Stimulated activated naive CD8-positive, alpha-beta T cell treated with anti-CD3 and anti-CD28 coated beads, Interleukin-15, Interleukin-2, amounts not matched to agents 100 ng/mL and 50 ng/mL, for 24 hours (primary cell): ENCODE data around the gene P4HA3.

Source experiments
- H3K27ac Mint-ChIP-seq: one replicate; pipeline ENCODE4 v1.8.0; 2021; ENCODE audit warnings: mild to moderate bottlenecking, mixed read lengths
- H3K27me3 Mint-ChIP-seq: one replicate; pipeline ENCODE4 v1.8.0; 2021; ENCODE audit warnings: mixed read lengths
- H3K36me3 Mint-ChIP-seq: one replicate; pipeline ENCODE4 v1.8.0; 2021; ENCODE audit warnings: low read depth, mixed read lengths
- H3K4me1 Mint-ChIP-seq: one replicate; pipeline ENCODE4 v1.8.0; 2021; ENCODE audit warnings: low read depth, mixed read lengths
- H3K4me3 Mint-ChIP-seq: one replicate; pipeline ENCODE4 v1.8.0; 2021; ENCODE audit warnings: mild to moderate bottlenecking, mixed read lengths
- H3K9me3 Mint-ChIP-seq: one replicate; pipeline ENCODE4 v1.8.0; 2021; ENCODE audit warnings: mixed read lengths

P4HA3 gene

DNA sequence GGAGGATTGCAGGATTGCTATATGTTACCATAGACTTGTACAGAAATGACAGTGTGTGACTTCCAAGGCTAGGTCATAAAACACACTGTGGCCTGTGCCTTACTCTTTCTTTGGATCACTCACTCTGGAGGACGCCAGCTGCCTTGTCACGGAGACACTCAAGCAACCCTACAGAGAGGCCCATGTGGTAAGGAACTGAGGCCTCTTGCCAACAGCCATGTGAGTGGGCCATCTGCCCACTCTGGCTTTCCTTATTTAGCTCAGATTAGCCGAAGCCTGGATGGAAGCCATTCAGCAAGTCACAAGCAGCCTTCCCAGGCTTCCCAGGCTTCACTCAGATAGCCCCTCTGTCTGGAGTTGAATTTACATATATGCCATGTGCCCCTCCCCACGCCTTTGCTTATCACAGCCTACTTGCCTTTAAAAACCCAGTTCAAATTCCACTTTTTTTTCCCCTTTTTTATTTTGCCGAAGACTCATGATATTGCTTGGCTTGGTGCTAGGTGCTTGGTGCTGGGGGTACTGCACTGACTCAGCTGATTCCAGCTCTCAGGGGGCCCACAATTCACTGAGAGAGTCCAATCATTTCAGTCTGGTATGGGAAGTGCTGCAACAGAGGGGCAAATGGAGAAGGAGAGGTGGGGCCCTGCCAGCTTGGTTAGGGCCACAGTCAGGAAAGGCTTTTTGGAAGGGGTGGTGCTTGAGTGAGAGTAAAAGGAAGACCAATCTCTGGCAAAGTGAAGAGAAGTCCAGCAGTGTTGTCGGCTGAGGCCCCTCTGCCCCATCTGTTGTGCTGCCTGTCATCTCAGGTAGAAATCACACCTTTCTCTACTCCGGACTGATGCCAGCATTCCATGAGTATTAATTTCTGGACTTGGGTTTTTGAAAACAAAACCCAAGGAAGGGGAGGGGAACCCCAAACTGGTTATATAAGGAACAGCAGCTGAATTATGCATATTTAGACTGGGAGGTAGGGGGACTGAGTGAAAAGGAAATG is 14.5 kb upstream of the P4HA3 start:
- Mint-ChIP-seq H3K36me3 (no peaks in the 10 kb centered on the region), H3K27me3 (peaks cover 7% of the 10 kb centered on the region), H3K9me3 (no peaks in the 10 kb centered on the region), H3K27ac (no peak overlapping the region), H3K4me3 (no peak overlapping the region), H3K4me1 (no peaks in the 10 kb centered on the region)

DNA sequence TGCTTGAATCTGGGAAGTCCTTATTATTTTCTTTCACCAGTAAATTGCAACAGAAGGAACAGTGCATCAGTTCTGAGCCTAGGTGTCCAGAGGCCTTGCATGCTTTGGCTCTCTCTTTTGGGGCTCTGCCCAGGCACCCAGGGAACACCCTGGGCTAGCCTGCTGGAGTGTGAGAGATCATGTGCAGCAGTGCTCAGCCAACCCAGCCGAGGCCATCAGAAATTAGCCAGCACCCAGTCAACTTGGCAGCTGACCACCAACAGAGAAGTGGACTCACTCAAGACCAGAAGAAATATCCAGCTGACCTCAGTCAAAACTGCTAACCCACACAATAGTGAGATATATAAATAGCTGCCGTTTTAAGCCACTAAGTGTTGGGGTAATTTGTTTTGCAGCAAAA is 11.2 kb upstream of the P4HA3 start:
- Mint-ChIP-seq H3K27me3 (peaks cover 16% of the 10 kb centered on the region), H3K27ac (no peak overlapping the region), H3K36me3 (peaks cover under 1% of the 10 kb centered on the region), H3K9me3 (peaks cover 5% of the 10 kb centered on the region), H3K4me3 (no peak overlapping the region), H3K4me1 (peaks cover 6% of the 10 kb centered on the region)

DNA sequence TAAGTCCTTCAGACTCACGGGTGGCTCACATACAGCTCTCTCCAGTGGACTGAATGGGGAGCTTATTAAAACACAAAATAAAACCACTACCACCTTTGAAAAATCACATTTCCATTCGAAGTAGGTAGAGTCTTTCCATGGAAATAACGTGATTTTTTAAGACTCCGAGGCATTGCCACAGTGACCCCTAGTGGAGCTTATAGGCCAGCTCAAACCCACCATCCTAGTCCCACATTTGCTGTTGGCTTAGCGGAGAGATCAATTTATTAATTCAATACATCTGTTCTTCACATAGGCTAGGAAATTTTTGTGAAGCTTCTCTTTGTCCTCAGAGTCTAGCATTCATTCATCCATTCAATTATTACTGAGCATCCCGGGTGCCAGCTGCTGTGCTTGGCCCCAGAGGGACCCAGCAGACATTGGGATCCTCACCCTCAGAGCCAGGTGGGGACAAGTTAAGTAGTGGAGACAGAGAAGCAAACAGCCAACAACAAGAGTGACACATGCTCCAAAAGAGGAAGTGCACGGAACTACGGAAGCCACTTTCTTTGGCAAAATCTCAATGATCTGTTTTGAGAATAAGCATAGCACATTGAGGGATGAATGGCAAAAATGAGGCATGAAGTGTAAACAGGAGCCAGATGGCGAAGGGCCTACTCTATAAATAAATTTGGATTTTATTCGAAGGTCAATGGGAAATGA is 10.2 kb upstream of the P4HA3 start:
- H3K4me1 Mint-ChIP-seq, result peaks cover 6% of the 10 kb centered on the region
- H3K4me3 Mint-ChIP-seq, result no peak overlapping the region
- peaks cover 8% of the 10 kb centered on the region for H3K36me3 Mint-ChIP-seq
- peaks cover 15% of the 10 kb centered on the region for H3K9me3 Mint-ChIP-seq
- peaks cover 20% of the 10 kb centered on the region for H3K27me3 Mint-ChIP-seq
- H3K27ac Mint-ChIP-seq, result no peak overlapping the region

DNA sequence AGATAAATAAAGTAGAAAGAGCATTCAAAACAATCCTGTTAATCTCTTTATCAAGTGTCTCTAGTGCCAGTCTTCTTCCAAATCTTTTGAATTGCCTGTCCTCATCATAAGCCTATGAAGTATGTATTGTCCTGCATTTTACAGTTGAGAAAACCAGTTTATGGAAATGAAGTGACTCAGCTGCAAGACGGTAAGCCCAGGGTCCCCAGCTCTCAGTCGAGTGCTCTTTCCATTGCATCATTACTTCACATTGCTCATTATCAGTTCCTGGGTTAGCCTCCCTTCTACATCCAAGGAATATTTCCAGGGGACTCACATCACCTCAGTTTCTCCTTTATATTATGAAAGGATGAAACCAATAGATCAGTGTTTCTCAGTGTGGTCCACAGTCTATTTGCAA is 9.1 kb upstream of the P4HA3 start:
- Mint-ChIP-seq H3K27ac (no peak overlapping the region), H3K9me3 (peaks cover 17% of the 10 kb centered on the region), H3K36me3 (peaks cover 8% of the 10 kb centered on the region), H3K4me3 (no peak overlapping the region), H3K4me1 (peaks cover 6% of the 10 kb centered on the region), H3K27me3 (peaks cover 20% of the 10 kb centered on the region)

DNA sequence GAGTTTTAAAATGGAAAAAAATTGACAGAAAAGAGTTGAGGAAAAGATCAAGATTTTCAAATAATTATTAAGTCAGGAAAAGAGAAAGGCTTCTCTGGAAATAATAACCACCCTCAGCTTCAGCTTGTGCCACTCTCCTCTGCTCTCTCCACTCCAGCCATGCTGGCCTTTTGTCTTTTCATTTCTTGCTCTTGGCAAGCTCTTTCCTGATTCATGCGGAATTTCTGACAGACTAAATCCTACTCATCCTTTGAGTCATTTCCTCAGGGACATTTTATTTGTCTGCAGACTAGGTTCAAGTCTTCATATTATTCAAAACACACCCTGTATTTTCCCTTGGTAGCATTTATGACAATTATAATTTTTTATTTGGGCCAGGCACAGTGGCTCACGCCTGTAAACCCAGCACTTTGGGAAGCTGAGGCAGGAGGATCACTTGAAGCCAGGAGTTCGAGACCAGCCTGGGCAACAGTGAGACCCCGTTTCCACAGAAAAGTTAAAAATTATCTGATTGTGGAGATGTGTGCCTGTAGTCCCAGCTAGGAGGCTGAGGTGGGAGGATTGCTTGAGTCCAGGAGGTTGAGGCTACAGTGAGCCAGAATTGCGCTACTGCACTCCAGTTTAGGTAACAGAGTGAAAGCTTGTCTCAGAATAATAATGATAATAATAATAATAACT is 7.8 kb upstream of the P4HA3 start:
- Mint-ChIP-seq H3K27ac (no peak overlapping the region), H3K4me1 (peaks cover 6% of the 10 kb centered on the region), H3K9me3 (peaks cover 17% of the 10 kb centered on the region), H3K36me3 (peaks cover 8% of the 10 kb centered on the region), H3K4me3 (no peak overlapping the region), H3K27me3 (peaks cover 20% of the 10 kb centered on the region)

DNA sequence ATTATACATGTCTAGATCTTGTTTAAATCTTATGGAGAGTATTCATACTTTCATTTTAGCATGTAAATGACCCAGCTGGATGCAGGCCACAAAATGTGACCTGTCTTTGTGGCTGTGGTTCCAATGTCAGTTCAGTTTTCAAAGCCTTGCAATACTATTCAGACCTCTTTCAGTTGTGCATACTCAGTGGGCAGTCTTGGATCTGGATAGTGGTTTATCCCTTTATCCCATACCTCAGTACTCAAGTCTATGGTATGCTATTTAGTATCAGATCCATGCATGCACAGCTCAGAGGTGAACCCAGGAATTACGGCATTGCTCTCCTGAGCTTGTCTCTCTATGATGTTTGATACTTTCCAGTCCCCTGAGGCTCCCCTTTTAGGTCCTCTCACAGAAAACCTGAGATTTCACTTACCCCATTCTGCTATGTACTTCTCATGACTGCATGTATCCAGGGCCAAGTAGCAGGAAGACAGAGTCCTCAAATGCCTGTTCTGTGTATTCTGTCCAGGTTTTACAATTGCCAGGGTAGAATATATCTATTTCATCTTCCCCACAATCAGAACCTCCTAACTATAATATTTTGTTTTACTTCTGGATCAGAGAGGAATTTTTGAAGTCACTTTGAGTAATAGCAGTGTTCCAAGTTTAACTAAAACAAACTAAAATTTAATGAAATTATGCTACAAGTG is 6.9 kb upstream of the P4HA3 start:
- Mint-ChIP-seq H3K36me3 (peaks cover 8% of the 10 kb centered on the region), H3K4me1 (peaks cover 6% of the 10 kb centered on the region), H3K9me3 (peaks cover 20% of the 10 kb centered on the region), H3K27me3 (peaks cover 23% of the 10 kb centered on the region), H3K27ac (no peak overlapping the region), H3K4me3 (no peak overlapping the region)

DNA sequence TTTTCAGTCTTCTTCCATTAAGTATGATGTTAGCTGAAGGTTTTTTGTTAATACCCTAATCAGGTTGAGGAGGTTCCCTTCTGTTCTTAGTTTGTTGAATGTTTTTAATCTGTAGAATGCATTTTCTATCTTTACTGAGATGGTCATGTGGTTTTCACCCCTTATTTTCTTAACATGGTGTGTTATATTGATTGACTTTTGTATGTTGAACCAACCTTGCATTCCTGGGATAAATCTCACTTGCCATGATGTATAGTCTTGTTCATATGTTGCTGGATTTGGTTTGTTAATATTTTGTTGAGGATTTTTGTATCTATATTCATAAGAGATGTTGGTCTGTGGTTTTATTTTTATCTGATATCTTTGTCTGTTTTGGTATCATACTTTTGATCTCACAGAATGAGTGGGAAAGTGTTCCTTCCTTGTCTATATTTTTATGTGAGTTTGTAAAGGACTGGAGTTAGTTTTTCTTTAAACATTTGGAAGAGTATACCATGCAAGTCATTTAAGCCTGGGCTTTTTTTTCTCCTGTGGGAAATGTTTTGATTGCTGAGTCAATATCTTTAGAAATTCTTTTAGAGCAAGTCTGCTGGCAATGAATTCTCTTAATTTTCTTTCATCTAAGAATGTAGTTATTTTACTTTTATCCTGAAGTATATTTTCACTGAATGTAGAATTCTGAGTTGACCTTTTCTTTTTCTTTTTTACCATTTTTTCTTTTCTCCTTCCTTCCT is 5.5 kb upstream of the P4HA3 start:
- H3K4me1 Mint-ChIP-seq, result peaks cover 6% of the 10 kb centered on the region
- peaks cover 25% of the 10 kb centered on the region for H3K9me3 Mint-ChIP-seq
- H3K27ac Mint-ChIP-seq, result no peak overlapping the region
- H3K36me3 Mint-ChIP-seq, result peaks cover 12% of the 10 kb centered on the region
- no peak overlapping the region for H3K4me3 Mint-ChIP-seq
- peaks cover 27% of the 10 kb centered on the region for H3K27me3 Mint-ChIP-seq

DNA sequence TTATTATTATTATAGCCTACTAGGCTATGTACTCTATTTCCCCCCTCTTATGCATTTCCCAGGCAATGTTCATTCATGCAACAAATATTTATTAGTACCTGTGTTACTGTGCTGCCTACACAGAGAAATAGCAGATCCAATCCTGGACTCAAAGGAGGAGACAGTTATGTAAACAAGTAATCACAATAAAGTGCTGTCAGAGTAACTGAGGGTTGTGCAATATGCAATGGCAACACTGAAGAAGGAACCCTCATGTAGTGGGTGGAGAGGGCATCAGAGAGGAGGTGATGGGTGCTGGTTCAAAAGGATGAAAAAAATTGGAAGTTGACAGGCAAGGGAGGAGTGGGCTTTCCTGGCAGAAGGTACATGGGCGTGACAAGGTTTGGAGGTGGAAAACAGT is 886 bp upstream of the P4HA3 start:
- Mint-ChIP-seq H3K36me3 (peaks cover 9% of the 10 kb centered on the region), H3K9me3 (peaks cover 17% of the 10 kb centered on the region), H3K27ac (peak overlapping the region; percentile 3), H3K27me3 (peaks cover 47% of the 10 kb centered on the region), H3K4me3 (no peak overlapping the region), H3K4me1 (peaks cover 7% of the 10 kb centered on the region)

DNA sequence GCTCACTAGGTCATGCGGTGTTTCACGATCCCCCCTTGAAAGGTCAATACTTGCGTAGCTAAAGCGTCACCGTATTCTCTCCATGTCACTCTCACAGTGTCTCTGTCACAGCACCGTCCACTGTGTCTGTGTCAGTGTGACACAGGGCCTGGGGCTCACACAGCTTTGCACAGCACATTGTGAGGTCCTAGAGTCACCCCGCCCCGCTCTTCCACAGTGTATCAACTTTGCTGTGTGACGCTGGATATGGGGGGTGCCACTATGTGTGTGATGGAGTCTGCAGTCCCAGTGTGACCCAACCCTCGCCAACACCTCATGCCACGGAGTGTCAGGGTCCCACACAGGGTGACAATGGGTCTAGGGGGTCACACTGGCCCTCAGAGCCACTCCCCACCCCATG is 583 bp downstream of the P4HA3 start:
- Mint-ChIP-seq H3K27ac (no peak overlapping the region), H3K27me3 (peaks cover 53% of the 10 kb centered on the region), H3K36me3 (peaks cover 4% of the 10 kb centered on the region), H3K4me3 (peak overlapping the region; percentile 22), H3K9me3 (peaks cover 8% of the 10 kb centered on the region), H3K4me1 (peaks cover 7% of the 10 kb centered on the region)

DNA sequence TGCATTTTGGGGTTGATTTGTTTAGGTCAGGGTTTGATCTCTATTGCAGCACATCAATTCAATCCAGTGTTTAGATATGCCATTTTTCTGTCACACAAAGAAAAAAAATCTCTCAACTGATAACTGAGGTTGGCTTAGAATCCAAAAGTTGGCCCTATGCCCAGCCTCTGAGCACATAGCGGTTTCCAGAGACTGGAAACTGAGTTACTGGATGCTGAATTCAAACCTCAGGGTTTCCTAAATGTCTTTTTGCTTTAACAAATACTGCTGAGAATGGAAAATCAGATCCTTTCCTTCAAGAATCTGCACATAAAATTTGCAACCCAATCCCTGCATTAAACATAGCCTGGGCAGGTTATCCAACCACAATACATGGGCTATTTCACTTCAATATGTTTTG is 4.0 kb downstream of the P4HA3 start:
- peaks cover 7% of the 10 kb centered on the region for H3K4me1 Mint-ChIP-seq
- H3K9me3 Mint-ChIP-seq, result peaks cover 2% of the 10 kb centered on the region
- H3K27me3 Mint-ChIP-seq, result peaks cover 56% of the 10 kb centered on the region
- H3K27ac Mint-ChIP-seq, result no peak overlapping the region
- peaks cover 2% of the 10 kb centered on the region for H3K36me3 Mint-ChIP-seq
- H3K4me3 Mint-ChIP-seq, result no peak overlapping the region

DNA sequence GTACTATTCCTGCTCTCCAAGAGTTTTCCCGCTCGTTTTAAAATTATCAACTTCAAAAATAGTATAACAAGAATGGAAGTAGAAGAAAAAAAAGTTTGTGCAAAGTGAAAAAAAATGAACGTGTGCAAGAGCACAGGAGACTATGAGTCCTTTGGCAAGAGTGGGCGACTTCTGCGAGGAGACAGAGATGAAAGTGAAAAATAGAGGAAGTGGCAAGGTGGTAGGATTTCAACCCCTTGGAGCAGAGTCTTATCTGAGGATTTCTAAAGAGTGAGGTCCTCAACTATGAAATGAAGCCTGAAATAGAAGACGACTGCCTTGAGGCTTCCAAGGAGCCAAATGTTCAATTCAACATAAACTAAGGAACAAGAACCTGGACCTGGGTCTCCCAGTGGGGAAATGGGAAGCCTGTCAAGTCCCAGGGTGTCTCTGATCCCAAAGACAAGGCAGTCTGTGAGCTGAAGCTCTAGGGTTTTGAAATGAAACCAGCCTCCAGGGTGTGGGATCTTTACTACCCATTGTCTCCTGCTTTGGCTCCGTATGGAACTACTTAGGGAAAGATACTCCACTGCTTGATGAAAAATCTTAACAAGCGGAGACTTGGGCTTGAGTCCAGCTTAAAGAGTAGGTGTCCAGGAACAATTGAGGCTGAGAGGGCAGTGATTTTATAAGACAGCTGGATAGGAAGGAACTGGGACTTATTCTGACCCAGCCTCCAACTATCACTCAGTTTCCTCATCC is 4.8 kb downstream of the P4HA3 start:
- peaks cover 7% of the 10 kb centered on the region for H3K4me1 Mint-ChIP-seq
- H3K36me3 Mint-ChIP-seq, result no peaks in the 10 kb centered on the region
- no peak overlapping the region for H3K27ac Mint-ChIP-seq
- no peak overlapping the region for H3K4me3 Mint-ChIP-seq
- H3K9me3 Mint-ChIP-seq, result no peaks in the 10 kb centered on the region
- peaks cover 49% of the 10 kb centered on the region for H3K27me3 Mint-ChIP-seq

DNA sequence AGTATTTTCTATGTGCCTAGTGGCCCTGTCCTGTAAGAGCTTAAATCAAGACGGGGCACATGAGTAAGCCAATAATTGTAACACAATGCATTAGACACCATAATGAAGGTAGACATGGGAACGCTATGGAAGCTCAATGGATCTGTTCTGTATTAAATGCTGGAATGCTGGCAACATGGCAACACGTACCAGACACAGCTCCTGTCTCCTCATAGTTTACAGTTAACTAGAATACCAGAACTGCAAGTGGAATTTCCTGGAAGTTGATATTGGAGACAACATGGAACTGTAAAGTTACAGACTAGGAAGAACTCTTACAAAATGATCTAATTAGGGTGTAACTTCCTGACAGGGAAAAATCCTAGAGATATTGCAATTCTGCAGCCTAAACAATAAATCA is 12.4 kb downstream of the P4HA3 start:
- Mint-ChIP-seq H3K27me3 (peaks cover 14% of the 10 kb centered on the region), H3K4me3 (no peak overlapping the region), H3K27ac (no peak overlapping the region), H3K9me3 (no peaks in the 10 kb centered on the region), H3K36me3 (no peaks in the 10 kb centered on the region), H3K4me1 (peaks cover 6% of the 10 kb centered on the region)

DNA sequence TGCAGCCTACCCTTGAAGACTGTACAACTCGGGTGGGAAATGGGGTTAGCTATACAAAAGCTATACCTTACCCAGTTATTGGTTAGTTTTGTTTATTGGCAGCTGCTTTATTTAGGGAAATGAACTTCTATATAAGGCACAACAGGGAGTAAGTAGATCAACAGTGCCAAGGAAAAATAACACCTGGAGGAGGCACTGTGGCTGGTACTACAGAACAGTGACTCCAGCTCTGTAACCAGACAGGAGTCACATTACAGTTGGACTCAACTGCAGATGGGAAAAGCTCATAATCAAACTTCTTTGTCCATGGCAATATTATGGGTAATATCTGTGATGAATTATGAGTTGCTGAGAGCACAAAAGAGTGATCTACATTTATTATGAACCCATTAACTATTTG is 14.0 kb downstream of the P4HA3 start:
- Mint-ChIP-seq H3K36me3 (no peaks in the 10 kb centered on the region), H3K27me3 (peaks cover 23% of the 10 kb centered on the region), H3K27ac (no peak overlapping the region), H3K4me1 (peaks cover 6% of the 10 kb centered on the region), H3K9me3 (no peaks in the 10 kb centered on the region), H3K4me3 (no peak overlapping the region)
